ENCODE results near the gene IGDCC3. TPM values are rescaled to one million over a fixed set of nuclear protein-coding genes. Genes with fewer than 3 reads are reported as not detected.

Gene IGDCC3
- total RNA-seq, 2 donors from 2014 or later: not detected

- H3K27ac Mint-ChIP-seq: no peak overlapping the region
- ATAC-seq (no peak), DNase-seq (ENCODE audit: low spot score) (no peak)
- H3K9me3 Mint-ChIP-seq: no peaks in the 10 kb centered on the region
- H3K36me3 Mint-ChIP-seq: no peaks in the 10 kb centered on the region
- H3K4me1 Mint-ChIP-seq (ENCODE audit: low read depth in 2 of 2): no peaks in the 10 kb centered on the region
- H3K27me3 Mint-ChIP-seq: peaks cover 0 to 9% of the 10 kb centered on the region in 2 donors
- no peak overlapping the region for H3K4me3 Mint-ChIP-seq
These were observed 30.8 kb downstream of the IGDCC3 start for GRCh38 chr15:65346856-65347598.

- H3K36me3 Mint-ChIP-seq: no peaks in the 10 kb centered on the region
- H3K9me3 Mint-ChIP-seq: no peaks in the 10 kb centered on the region
- no peak overlapping the region for H3K4me3 Mint-ChIP-seq
- H3K27ac Mint-ChIP-seq: no peak overlapping the region
- H3K27me3 Mint-ChIP-seq: peaks cover 1 to 7% of the 10 kb centered on the region in 2 donors
- DNase-seq (ENCODE audit: low spot score) (no peak), ATAC-seq (no peak)
- H3K4me1 Mint-ChIP-seq (ENCODE audit: low read depth in 2 of 2): no peaks in the 10 kb centered on the region
These were observed 32.9 kb downstream of the IGDCC3 start for GRCh38 chr15:65344914-65345275.

GRCh38 chr15:65344214-65344913 lies 33.4 kb downstream of the IGDCC3 start:
- Mint-ChIP-seq H3K4me3 (no peak overlapping the region), H3K4me1 (ENCODE audit: low read depth in 2 of 2) (peaks cover 0 to 3% of the 10 kb centered on the region in 2 donors), H3K27ac (no peak overlapping the region), H3K36me3 (no peaks in the 10 kb centered on the region), H3K9me3 (no peaks in the 10 kb centered on the region), H3K27me3 (peaks cover 7 to 10% of the 10 kb centered on the region in 2 donors)
- ATAC-seq (no peak), DNase-seq (ENCODE audit: low spot score) (no peak)

GRCh38 chr15:65343374-65343981 lies 34.3 kb downstream of the IGDCC3 start:
- H3K4me1 Mint-ChIP-seq (ENCODE audit: low read depth in 2 of 2): peaks cover 0 to 3% of the 10 kb centered on the region in 2 donors

GRCh38 chr15:65342493-65342892 lies 35.3 kb downstream of the IGDCC3 start:
- DNase-seq (ENCODE audit: low spot score) (no peak), ATAC-seq (no peak)
- Mint-ChIP-seq H3K27ac (no peak overlapping the region), H3K4me3 (no peak overlapping the region), H3K27me3 (peaks cover 7 to 9% of the 10 kb centered on the region in 2 donors), H3K4me1 (ENCODE audit: low read depth in 2 of 2) (peaks cover 0 to 3% of the 10 kb centered on the region in 2 donors), H3K36me3 (no peaks in the 10 kb centered on the region), H3K9me3 (no peaks in the 10 kb centered on the region)

More at GRCh38 chr15:65343374-65343981, 34.3 kb downstream of the IGDCC3 start:
- no peak for ATAC-seq
- Mint-ChIP-seq H3K27ac (no peak overlapping the region), H3K4me3 (no peak overlapping the region), H3K27me3 (peaks cover 7 to 9% of the 10 kb centered on the region in 2 donors), H3K36me3 (no peaks in the 10 kb centered on the region), H3K9me3 (no peaks in the 10 kb centered on the region)
- no peak for DNase-seq (ENCODE audit: low spot score)

GRCh38 chr15:65339920-65340319 lies 37.9 kb downstream of the IGDCC3 start:
- ATAC-seq (no peak), DNase-seq (ENCODE audit: low spot score) (no peak)
- H3K4me3 Mint-ChIP-seq: no peak overlapping the region
- H3K27me3 Mint-ChIP-seq: peaks cover 7 to 9% of the 10 kb centered on the region in 2 donors
- no peaks in the 10 kb centered on the region for H3K36me3 Mint-ChIP-seq
- peaks cover 0 to 3% of the 10 kb centered on the region in 2 donors for H3K4me1 Mint-ChIP-seq (ENCODE audit: low read depth in 2 of 2)
- H3K9me3 Mint-ChIP-seq: no peaks in the 10 kb centered on the region
- no peak overlapping the region for H3K27ac Mint-ChIP-seq

- no peak overlapping the region for H3K4me3 Mint-ChIP-seq
- H3K36me3 Mint-ChIP-seq: no peaks in the 10 kb centered on the region
- H3K9me3 Mint-ChIP-seq: no peaks in the 10 kb centered on the region
- DNase-seq (ENCODE audit: low spot score): no peak
- no peak for ATAC-seq
- H3K27me3 Mint-ChIP-seq: peaks cover 7 to 9% of the 10 kb centered on the region in 2 donors
- H3K27ac Mint-ChIP-seq: no peak overlapping the region
- H3K4me1 Mint-ChIP-seq (ENCODE audit: low read depth in 2 of 2): peaks cover 0 to 3% of the 10 kb centered on the region in 2 donors
These were observed 38.4 kb downstream of the IGDCC3 start for GRCh38 chr15:65339416-65339815.

- no peak overlapping the region for H3K4me3 Mint-ChIP-seq
- H3K9me3 Mint-ChIP-seq: no peaks in the 10 kb centered on the region
- DNase-seq (ENCODE audit: low spot score) (no peak), ATAC-seq (no peak)
- H3K36me3 Mint-ChIP-seq: no peaks in the 10 kb centered on the region
- no peak overlapping the region for H3K27ac Mint-ChIP-seq
- H3K27me3 Mint-ChIP-seq: peaks cover 7 to 9% of the 10 kb centered on the region in 2 donors
- peaks cover 0 to 3% of the 10 kb centered on the region in 2 donors for H3K4me1 Mint-ChIP-seq (ENCODE audit: low read depth in 2 of 2)
These were observed 39.0 kb downstream of the IGDCC3 start for GRCh38 chr15:65338823-65339222.

- DNase-seq (ENCODE audit: low spot score): no peak
- Mint-ChIP-seq H3K4me1 (ENCODE audit: low read depth in 2 of 2) (peaks cover 0 to 3% of the 10 kb centered on the region in 2 donors), H3K27me3 (peaks cover 7 to 9% of the 10 kb centered on the region in 2 donors), H3K27ac (no peak overlapping the region), H3K36me3 (no peaks in the 10 kb centered on the region), H3K4me3 (no peak overlapping the region), H3K9me3 (no peaks in the 10 kb centered on the region)
- no peak for ATAC-seq
These were observed 39.4 kb downstream of the IGDCC3 start for GRCh38 chr15:65338366-65338765.

- no peak for DNase-seq (ENCODE audit: low spot score)
- H3K4me3 Mint-ChIP-seq: no peak overlapping the region
- ATAC-seq: no peak
These were observed 40.2 kb downstream of the IGDCC3 start for GRCh38 chr15:65337436-65338070.

GRCh38 chr15:65336493-65337435 lies 41.0 kb downstream of the IGDCC3 start:
- H3K27ac Mint-ChIP-seq: no peak overlapping the region
- no peak for ATAC-seq
- no peaks in the 10 kb centered on the region for H3K36me3 Mint-ChIP-seq
- peaks cover 0 to 3% of the 10 kb centered on the region in 2 donors for H3K4me1 Mint-ChIP-seq (ENCODE audit: low read depth in 2 of 2)
- DNase-seq (ENCODE audit: low spot score): no peak
- H3K4me3 Mint-ChIP-seq: no peak overlapping the region
- no peaks in the 10 kb centered on the region for H3K9me3 Mint-ChIP-seq
- H3K27me3 Mint-ChIP-seq: peaks cover 5 to 7% of the 10 kb centered on the region in 2 donors

More at GRCh38 chr15:65337436-65338070, 40.2 kb downstream of the IGDCC3 start:
- no peaks in the 10 kb centered on the region for H3K9me3 Mint-ChIP-seq
- H3K27ac Mint-ChIP-seq: no peak overlapping the region
- peaks cover 5 to 7% of the 10 kb centered on the region in 2 donors for H3K27me3 Mint-ChIP-seq
- no peaks in the 10 kb centered on the region for H3K36me3 Mint-ChIP-seq
- H3K4me1 Mint-ChIP-seq (ENCODE audit: low read depth in 2 of 2): peaks cover 0 to 3% of the 10 kb centered on the region in 2 donors

GRCh38 chr15:65335278-65336055 lies 42.3 kb downstream of the IGDCC3 start:
- Mint-ChIP-seq H3K4me1 (ENCODE audit: low read depth in 2 of 2) (peaks cover 0 to 3% of the 10 kb centered on the region in 2 donors), H3K4me3 (no peak overlapping the region), H3K27me3 (peaks cover 5 to 7% of the 10 kb centered on the region in 2 donors), H3K9me3 (no peaks in the 10 kb centered on the region), H3K36me3 (no peaks in the 10 kb centered on the region), H3K27ac (no peak overlapping the region)
- ATAC-seq (no peak), DNase-seq (ENCODE audit: low spot score) (no peak)

Measured in natural killer cell treated with Interleukin-12 subunit alpha and Interleukin-12 subunit beta and Interleukin-15 and Interleukin-18, amount 100 ng/mL, for 72 hours (primary cell).